GM12878 (cell line): ENCODE results near the gene PLK4. TPM values are rescaled to one million over a fixed set of nuclear protein-coding genes. Genes with fewer than 3 reads are reported as not detected.

Source experiments
- ATAC-seq: fragments of 200-7000 bp; cut with Tn5 transposase; 3 replicates; pipeline ENCODE4 v1.9.1; 2020; ENCODE audit warnings: mild to moderate bottlenecking, moderate library complexity
- BruUV-seq: library from RNA; stranded (reverse); fragments of 400-500 nt; replicated peaks from 2 replicates; lab custom pipeline; 2021; lab: Mats Ljungman, UMichigan
- CTCF ChIA-PET: fragments of 300-600 bp; sonication (Branson Sonifier 250); formaldehyde crosslinking; extraction: SDS; loops from one replicate; lab custom pipeline; 2021; ENCODE audit warnings: inconsistent platforms; lab: Yijun Ruan, JAX
- POLR2A ChIA-PET: fragments of 350-600 bp; formaldehyde crosslinking; extraction: SDS; loops from one replicate; lab custom pipeline; 2021; ENCODE audit warnings: inconsistent platforms; lab: Charles Lee
- RAD21 ChIA-PET: fragments of 300-600 bp; sonication (Branson Sonifier 250); formaldehyde crosslinking; loops from one replicate; lab custom pipeline; 2023; ENCODE audit warnings: antibody characterized with exemption; ENCODE audit not compliant: unreplicated experiment; lab: Charles Lee
- SMC1A ChIA-PET: fragments of 300-600 bp; sonication (Branson Sonifier 250); formaldehyde crosslinking; loops from one replicate; lab custom pipeline; 2023; ENCODE audit not compliant: unreplicated experiment, uncharacterized antibody; lab: Charles Lee
- DNase-seq: peaks from one replicate; pipeline ENCODE4 v3.0.0-alpha.2; 2011; ENCODE audit warnings: low read depth, low spot score
- FAIRE-seq: peaks from 3 replicates; lab custom pipeline; 2011; peaks lifted over from hg19 to GRCh38; lab: Jason Lieb, UNC
- H2AFZ ChIP-seq: 2 replicates; pipeline ENCODE4 v1.6.0; 2011; ENCODE audit warnings: low read depth, low read length, control low read depth; ENCODE audit not compliant: control insufficient read depth
- H3K27ac ChIP-seq: 2 replicates; pipeline ENCODE4 v1.5.1; 2011; ENCODE audit warnings: control low read depth; ENCODE audit not compliant: control insufficient read depth, insufficient read depth
- H3K27me3 ChIP-seq, 2 experiments: replicated peaks in 1 of 2; 2 replicates each; pipeline versions ENCODE4 v1.6.0 to v1.6.1; 2011; ENCODE audit warnings: low read length in 1 of 2; ENCODE audit not compliant: control insufficient read depth in 2 of 2, insufficient read depth in 2 of 2
- H3K36me3 ChIP-seq, 2 experiments: 2 replicates each; pipeline ENCODE4 v1.5.1; 2011; ENCODE audit warnings: low read length in 1 of 2; ENCODE audit not compliant: control insufficient read depth in 2 of 2, insufficient read depth in 2 of 2
- H3K4me1 ChIP-seq: 2 replicates; pipeline ENCODE4 v1.6.1; 2011; ENCODE audit warnings: mild to moderate bottlenecking, low read length, moderate library complexity, mixed read lengths; ENCODE audit not compliant: control insufficient read depth, insufficient read depth
- H3K4me2 ChIP-seq: 2 replicates; pipeline ENCODE4 v1.6.0; 2011; ENCODE audit warnings: control low read depth; ENCODE audit not compliant: control insufficient read depth, insufficient read depth
- H3K4me3 ChIP-seq: fragments of 200-600 bp; sonication (generic); 2 replicates; pipeline ENCODE4 v1.5.1; 2016
- H3K79me2 ChIP-seq: 2 replicates; pipeline ENCODE4 v1.6.0; 2011; ENCODE audit warnings: low read length; ENCODE audit not compliant: control insufficient read depth, insufficient read depth
- H3K9ac ChIP-seq: 2 replicates; pipeline ENCODE4 v1.8.0; 2011; ENCODE audit warnings: low read length, control low read depth, mixed read lengths; ENCODE audit not compliant: control insufficient read depth, insufficient read depth
- H3K9me3 ChIP-seq: replicated peaks from 3 replicates; pipeline ENCODE4 v1.5.1; 2011; ENCODE audit warnings: mild to moderate bottlenecking, low read length; ENCODE audit not compliant: control insufficient read depth, insufficient read depth
- H4K20me1 ChIP-seq: 2 replicates; pipeline ENCODE4 v1.6.0; 2011; ENCODE audit not compliant: control insufficient read depth, insufficient read depth
- CEBPB ChIP-seq, 2 experiments: fragments of 150-350 bp in 1 of 2; IDR thresholded peaks; 2 replicates each; pipeline ENCODE4 v1.6.1; 2012 to 2014; ENCODE audit warnings: low read depth in 2 of 2, low read length in 2 of 2, borderline replicate concordance in 1 of 2, inconsistent platforms in 1 of 2
- EP300 ChIP-seq, 2 experiments: fragments of 150-350 bp in 1 of 2; IDR thresholded peaks; 2 replicates each; pipeline ENCODE4 v1.6.1; 2011 to 2012; ENCODE audit warnings: low read depth in 2 of 2, low read length in 2 of 2, borderline replicate concordance in 1 of 2, improper control_type of control experiment in 1 of 2, inconsistent platforms in 1 of 2; ENCODE audit not compliant: control insufficient read depth in 1 of 2
- EZH2 ChIP-seq: IDR thresholded peaks from 2 replicates; pipeline ENCODE4 v1.6.1; 2012; ENCODE audit warnings: low read depth, mild to moderate bottlenecking, control low read depth, inconsistent platforms, low read length, borderline replicate concordance; ENCODE audit not compliant: control insufficient read depth
- FOS ChIP-seq: IDR thresholded peaks from 3 replicates; pipeline ENCODE4 v1.6.1; 2011; ENCODE audit warnings: borderline replicate concordance; ENCODE audit not compliant: insufficient read length; ENCODE audit errors: extremely low read depth
- HDGF ChIP-seq: fragments of 450-650 bp; IDR thresholded peaks from 2 replicates; pipeline ENCODE4 v1.6.1; 2016; ENCODE audit warnings: antibody characterized with exemption
- NFYA ChIP-seq: IDR thresholded peaks from 2 replicates; pipeline ENCODE4 v1.6.1; 2011; ENCODE audit warnings: low read depth, mild to moderate bottlenecking, low read length, improper control_type of control experiment, borderline replicate concordance
- NR2F1 ChIP-seq: fragments of 450-650 bp; conservative IDR thresholded peaks from 2 replicates; pipeline ENCODE4 v1.6.1; 2017; ENCODE audit warnings: mild to moderate bottlenecking
- POU2F2 ChIP-seq: IDR thresholded peaks from 3 replicates; pipeline ENCODE4 v1.6.1; 2011; ENCODE audit warnings: low read depth, mild to moderate bottlenecking, low read length, borderline replicate concordance
- RELA ChIP-seq: fragments of 450-650 bp; IDR thresholded peaks from 2 replicates; pipeline ENCODE4 v1.8.0; 2014; ENCODE audit warnings: borderline replicate concordance; ENCODE audit not compliant: partially characterized antibody
- RFX5 ChIP-seq: IDR thresholded peaks from 2 replicates; pipeline ENCODE4 v1.6.1; 2011; ENCODE audit warnings: low read depth, low read length, improper control_type of control experiment
- SMAD5 ChIP-seq: IDR thresholded peaks from 2 replicates; pipeline ENCODE4 v1.6.1; 2016; ENCODE audit warnings: antibody characterized with exemption, low read depth
- SP1 ChIP-seq: IDR thresholded peaks from one replicate; pipeline ENCODE4 v1.6.1; 2011; ENCODE audit warnings: low read depth, low read length
- TARDBP ChIP-seq: IDR thresholded peaks from 2 replicates; pipeline ENCODE4 v1.6.1; 2016; ENCODE audit warnings: borderline replicate concordance
- ZNF207 ChIP-seq: fragments of 450-650 bp; IDR thresholded peaks from 2 replicates; pipeline ENCODE4 v1.6.1; 2014; ENCODE audit warnings: antibody characterized with exemption, mild to moderate bottlenecking, borderline replicate concordance
- WGBS: methylation state at CpG from one replicate; pipeline ENCODE4 v1.1.6; 2016; ENCODE audit warnings: low lambda C conversion rate; ENCODE audit not compliant: insufficient replicate concordance, insufficient coverage; ENCODE audit errors: missing lambda C conversion rate; 5-methylcytosine and 5-hydroxymethylcytosine counted together
- in situ Hi-C: fragments of 300-500 bp; cut with MboI; formaldehyde crosslinking; loops from 9 replicates; pipeline ENCODE4 v1.14.3; 2018; ENCODE audit warnings: mixed read lengths
- intact Hi-C: fragments of 100-400 bp; cut with micrococcal nuclease; formaldehyde crosslinking; loops from one replicate; pipeline ENCODE4 v1.14.2; 2022; ENCODE audit not compliant: unreplicated experiment
- polyA plus RNA-seq, 11 experiments: library from polyadenylated mRNA; depleted of rRNA in 4 of 11; unstranded in 6 of 11; stranded (reverse) in 5 of 11; fragments of >200 nt; fragmentation: Nextera tagmentation in 4 of 11; fragmentation: Illumina TruSeq in 1 of 11; extraction: Ambion mirVana in 4 of 11; extraction: Trizol in 1 of 11; gene quantifications; 1 replicate in 1 of 11; 2 replicates in 10 of 11; pipeline versions ENCODE4 v1.2.1 to v1.2.3, GENCODE V29; 2011 to 2016; ENCODE audit warnings: inconsistent platforms in 2 of 11, missing spikeins in 2 of 11, low read depth in 1 of 11
- total RNA-seq, 4 experiments: library from RNA; depleted of rRNA in 3 of 4; stranded (reverse); fragments of >200 nt in 3 of 4; fragmentation: Illumina TruSeq in 1 of 4; extraction: Trizol in 1 of 4; gene quantifications; 2 replicates each; pipeline versions ENCODE4 v1.2.1 to v1.2.3, GENCODE V29; 2013 to 2021
- TF ChIP-seq, protein P1 (sequence below): fragments of 450-650 bp; formaldehyde crosslinking; IDR thresholded peaks from 2 replicates; pipeline ENCODE4 v1.4.0; 2020; ENCODE audit warnings: mild to moderate bottlenecking, moderate library complexity
- TF ChIP-seq, protein P2 (sequence below): fragments of 450-650 bp; IDR thresholded peaks from 2 replicates; pipeline ENCODE4 v1.6.1; 2018; ENCODE audit warnings: borderline replicate concordance, mild to moderate bottlenecking; ENCODE audit not compliant: partially characterized antibody
- TF ChIP-seq, protein P3 (sequence below): IDR thresholded peaks from 2 replicates; pipeline ENCODE4 v1.6.1; 2012; ENCODE audit warnings: low read length, inconsistent platforms

Gene PLK4
- total and polyA plus RNA-seq, 10 of the 15 experiments (the other 5 are each of a cell fraction or from before 2014, with no cell fraction given), result 16.6 to 55.3 (median 45.8) TPM

DNA sequence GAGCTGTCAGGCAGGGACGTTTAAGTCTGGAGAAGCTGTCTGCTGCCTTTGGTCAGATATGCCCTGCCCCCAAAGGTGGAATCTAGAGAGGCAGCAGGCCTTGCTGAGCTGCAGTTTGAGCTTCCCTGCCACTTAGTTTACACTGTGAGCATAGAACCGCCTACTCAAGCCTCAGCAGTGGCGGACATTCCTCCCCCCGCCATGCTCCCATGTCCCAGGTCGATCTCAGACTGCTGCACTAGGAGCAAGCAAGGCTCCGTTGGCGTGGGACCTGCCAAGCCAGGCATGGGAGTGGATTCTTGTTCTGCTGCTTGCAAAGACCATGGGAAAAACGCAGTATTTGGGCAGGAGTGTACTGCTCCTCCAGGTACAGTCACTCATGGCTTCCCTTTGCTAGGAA, 24.3 kb downstream of the PLK4 start:
- no peaks in the 10 kb centered on the region for H3K9me3 ChIP-seq
- no peaks in the 10 kb centered on the region for H3K27me3 ChIP-seq
- in situ Hi-C loops, result no loop called here
- ChIA-PET POLR2A (no interaction called here), SMC1A (no interaction called here), RAD21 (no interaction called here), CTCF (no interaction called here)
- intact Hi-C loops, result no loop called here
- H3K9ac ChIP-seq, result no peak overlapping the region
- H3K4me2 ChIP-seq, result no peak overlapping the region
- H3K4me3 ChIP-seq, result no peak overlapping the region
- no peak for DNase-seq
- no peak overlapping the region for H3K27ac ChIP-seq
- H3K36me3 ChIP-seq, result no peaks in the 10 kb centered on the region
- BruUV-seq, result no TSS peak
- H4K20me1 ChIP-seq, result no peaks in the 10 kb centered on the region
- no peak for FAIRE-seq
- no peak for ATAC-seq
- H3K4me1 ChIP-seq, result no peaks in the 10 kb centered on the region
- WGBS, result 76% methylated on average over 8 of the region's 8 CpGs
- no peak overlapping the region for H2AFZ ChIP-seq
- no peaks in the 10 kb centered on the region for H3K79me2 ChIP-seq
- TF ChIP-seq POU2F2, result no peak
- TF ChIP-seq RFX5, result no peak
- TF ChIP-seq, protein P1, sequence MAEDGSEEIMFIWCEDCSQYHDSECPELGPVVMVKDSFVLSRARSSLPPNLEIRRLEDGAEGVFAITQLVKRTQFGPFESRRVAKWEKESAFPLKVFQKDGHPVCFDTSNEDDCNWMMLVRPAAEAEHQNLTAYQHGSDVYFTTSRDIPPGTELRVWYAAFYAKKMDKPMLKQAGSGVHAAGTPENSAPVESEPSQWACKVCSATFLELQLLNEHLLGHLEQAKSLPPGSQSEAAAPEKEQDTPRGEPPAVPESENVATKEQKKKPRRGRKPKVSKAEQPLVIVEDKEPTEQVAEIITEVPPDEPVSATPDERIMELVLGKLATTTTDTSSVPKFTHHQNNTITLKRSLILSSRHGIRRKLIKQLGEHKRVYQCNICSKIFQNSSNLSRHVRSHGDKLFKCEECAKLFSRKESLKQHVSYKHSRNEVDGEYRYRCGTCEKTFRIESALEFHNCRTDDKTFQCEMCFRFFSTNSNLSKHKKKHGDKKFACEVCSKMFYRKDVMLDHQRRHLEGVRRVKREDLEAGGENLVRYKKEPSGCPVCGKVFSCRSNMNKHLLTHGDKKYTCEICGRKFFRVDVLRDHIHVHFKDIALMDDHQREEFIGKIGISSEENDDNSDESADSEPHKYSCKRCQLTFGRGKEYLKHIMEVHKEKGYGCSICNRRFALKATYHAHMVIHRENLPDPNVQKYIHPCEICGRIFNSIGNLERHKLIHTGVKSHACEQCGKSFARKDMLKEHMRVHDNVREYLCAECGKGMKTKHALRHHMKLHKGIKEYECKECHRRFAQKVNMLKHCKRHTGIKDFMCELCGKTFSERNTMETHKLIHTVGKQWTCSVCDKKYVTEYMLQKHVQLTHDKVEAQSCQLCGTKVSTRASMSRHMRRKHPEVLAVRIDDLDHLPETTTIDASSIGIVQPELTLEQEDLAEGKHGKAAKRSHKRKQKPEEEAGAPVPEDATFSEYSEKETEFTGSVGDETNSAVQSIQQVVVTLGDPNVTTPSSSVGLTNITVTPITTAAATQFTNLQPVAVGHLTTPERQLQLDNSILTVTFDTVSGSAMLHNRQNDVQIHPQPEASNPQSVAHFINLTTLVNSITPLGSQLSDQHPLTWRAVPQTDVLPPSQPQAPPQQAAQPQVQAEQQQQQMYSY (CRISPR knock-in tag), result no peak
- no peak for TF ChIP-seq EZH2
- no peak for TF ChIP-seq HDGF
- TF ChIP-seq, protein P2, sequence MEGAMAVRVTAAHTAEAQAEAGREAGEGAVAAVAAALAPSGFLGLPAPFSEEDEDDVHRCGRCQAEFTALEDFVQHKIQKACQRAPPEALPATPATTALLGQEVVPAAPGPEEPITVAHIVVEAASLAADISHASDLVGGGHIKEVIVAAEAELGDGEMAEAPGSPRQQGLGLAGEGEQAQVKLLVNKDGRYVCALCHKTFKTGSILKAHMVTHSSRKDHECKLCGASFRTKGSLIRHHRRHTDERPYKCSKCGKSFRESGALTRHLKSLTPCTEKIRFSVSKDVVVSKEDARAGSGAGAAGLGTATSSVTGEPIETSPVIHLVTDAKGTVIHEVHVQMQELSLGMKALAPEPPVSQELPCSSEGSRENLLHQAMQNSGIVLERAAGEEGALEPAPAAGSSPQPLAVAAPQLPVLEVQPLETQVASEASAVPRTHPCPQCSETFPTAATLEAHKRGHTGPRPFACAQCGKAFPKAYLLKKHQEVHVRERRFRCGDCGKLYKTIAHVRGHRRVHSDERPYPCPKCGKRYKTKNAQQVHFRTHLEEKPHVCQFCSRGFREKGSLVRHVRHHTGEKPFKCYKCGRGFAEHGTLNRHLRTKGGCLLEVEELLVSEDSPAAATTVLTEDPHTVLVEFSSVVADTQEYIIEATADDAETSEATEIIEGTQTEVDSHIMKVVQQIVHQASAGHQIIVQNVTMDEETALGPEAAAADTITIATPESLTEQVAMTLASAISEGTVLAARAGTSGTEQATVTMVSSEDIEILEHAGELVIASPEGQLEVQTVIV, result no peak
- no peak for TF ChIP-seq NR2F1
- TF ChIP-seq NFYA, result no peak
- TF ChIP-seq SMAD5, result no peak
- no peak for TF ChIP-seq EP300 (IDR thresholded peaks at IDR 0.05; ENCODE audit: borderline replicate concordance in 1 of 2, control insufficient read depth in 1 of 2, low read depth in 2 of 2, low read length in 2 of 2)
- no peak for TF ChIP-seq FOS
- no peak for TF ChIP-seq RELA
- TF ChIP-seq CEBPB (IDR thresholded peaks at IDR 0.05; ENCODE audit: borderline replicate concordance in 1 of 2, low read depth in 2 of 2, low read length in 2 of 2), result no peak
- TF ChIP-seq ZNF207, result no peak
- TF ChIP-seq SP1, result no peak
- no peak for TF ChIP-seq TARDBP
- TF ChIP-seq, protein P3, sequence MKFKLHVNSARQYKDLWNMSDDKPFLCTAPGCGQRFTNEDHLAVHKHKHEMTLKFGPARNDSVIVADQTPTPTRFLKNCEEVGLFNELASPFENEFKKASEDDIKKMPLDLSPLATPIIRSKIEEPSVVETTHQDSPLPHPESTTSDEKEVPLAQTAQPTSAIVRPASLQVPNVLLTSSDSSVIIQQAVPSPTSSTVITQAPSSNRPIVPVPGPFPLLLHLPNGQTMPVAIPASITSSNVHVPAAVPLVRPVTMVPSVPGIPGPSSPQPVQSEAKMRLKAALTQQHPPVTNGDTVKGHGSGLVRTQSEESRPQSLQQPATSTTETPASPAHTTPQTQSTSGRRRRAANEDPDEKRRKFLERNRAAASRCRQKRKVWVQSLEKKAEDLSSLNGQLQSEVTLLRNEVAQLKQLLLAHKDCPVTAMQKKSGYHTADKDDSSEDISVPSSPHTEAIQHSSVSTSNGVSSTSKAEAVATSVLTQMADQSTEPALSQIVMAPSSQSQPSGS, result no peak
